NCI-H2081 treated with DMSO at 0.1 percent for 48 hours (cell line): ENCODE measurements around the gene RARRES2.
"Not testable (repeated sequence)": the region's sequence is repeated elsewhere in the genome, so short reads cannot be mapped to it uniquely, and the experiment has no call there.

Experiments used
- DNase-seq: peaks from one replicate; lab custom pipeline; 2025; lab: John Stamatoyannopoulos, UW

Gene RARRES2

GRCh38 chr7:150317748-150318444 is 23.5 kb downstream of the RARRES2 start:
- DNase-seq = no peak

- not testable (repeated sequence) for DNase-seq
Measured at GRCh38 chr7:150316987-150317386, 24.4 kb downstream of the RARRES2 start.

DNA sequence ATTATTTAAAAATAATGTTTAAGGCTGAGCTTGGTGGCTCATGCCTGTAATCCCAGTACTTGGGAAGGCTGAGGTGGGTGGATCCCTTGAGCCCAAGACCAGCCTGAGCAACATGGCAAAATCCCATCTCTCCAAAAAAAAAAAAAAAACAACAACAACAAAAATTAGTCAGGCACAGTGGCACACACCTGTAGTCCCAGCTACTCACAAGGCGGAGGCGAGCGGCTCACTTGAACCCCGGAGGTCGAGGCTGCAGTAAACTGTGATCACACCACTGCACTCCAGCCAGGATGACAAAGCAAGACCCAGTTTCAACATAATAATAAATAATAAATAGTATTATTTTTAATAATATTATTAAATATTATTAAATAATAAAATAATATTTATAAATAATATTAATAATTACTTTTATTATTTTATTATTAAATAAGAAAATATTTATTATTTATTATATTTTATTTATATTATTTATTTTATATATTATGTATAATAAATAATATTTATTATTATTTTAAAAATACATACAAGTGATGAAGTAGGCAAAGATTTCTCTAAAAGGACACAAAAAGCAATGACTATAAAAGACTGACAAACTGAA is 26.7 kb downstream of the RARRES2 start:
- no peak for DNase-seq

DNA sequence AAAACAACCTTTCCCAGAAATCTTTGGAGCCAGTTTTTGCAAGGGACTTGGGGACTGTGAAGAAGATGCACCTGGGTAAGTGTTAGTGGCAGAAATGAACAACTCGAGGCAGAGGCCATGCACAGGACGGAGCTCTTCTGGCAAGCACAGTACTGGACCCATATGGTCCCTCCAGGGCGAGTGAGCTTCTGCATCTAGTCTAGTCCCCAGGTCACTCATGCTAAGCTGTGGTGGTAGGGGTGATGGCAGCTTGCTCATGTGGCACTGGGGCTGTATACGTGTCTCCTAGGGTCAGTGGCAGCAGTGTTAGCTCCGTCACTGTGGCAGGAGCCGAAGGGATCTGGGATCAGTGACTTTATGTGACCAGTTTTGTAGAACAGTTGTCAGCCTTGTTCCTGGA is 27.6 kb downstream of the RARRES2 start:
- DNase-seq = no peak

GRCh38 chr7:150313367-150313809 is 28.0 kb downstream of the RARRES2 start:
- DNase-seq = no peak

- DNase-seq = not testable (repeated sequence)
Measured at GRCh38 chr7:150312649-150313366, 28.6 kb downstream of the RARRES2 start.

GRCh38 chr7:150311711-150312110 is 29.7 kb downstream of the RARRES2 start:
- no peak for DNase-seq

DNA sequence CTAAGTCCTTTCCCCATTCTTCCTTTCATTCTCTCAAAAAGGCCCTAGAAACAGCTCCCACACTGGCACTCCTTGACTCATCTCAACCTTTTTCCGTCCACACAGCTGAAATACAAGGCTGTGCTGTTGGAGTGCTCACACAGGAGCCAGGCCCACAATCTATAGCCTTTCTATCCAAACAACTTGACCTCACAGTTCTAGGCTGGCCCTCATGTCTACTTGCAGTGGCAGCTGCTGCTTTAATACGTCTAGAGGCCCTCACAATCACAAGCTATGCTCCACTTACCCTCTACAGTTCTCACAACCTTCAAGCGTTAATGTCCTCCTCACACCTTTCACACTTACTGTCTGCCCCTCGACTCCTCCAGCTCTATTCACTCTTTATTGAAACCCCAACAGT is 30.3 kb downstream of the RARRES2 start:
- DNase-seq = no peak

DNA sequence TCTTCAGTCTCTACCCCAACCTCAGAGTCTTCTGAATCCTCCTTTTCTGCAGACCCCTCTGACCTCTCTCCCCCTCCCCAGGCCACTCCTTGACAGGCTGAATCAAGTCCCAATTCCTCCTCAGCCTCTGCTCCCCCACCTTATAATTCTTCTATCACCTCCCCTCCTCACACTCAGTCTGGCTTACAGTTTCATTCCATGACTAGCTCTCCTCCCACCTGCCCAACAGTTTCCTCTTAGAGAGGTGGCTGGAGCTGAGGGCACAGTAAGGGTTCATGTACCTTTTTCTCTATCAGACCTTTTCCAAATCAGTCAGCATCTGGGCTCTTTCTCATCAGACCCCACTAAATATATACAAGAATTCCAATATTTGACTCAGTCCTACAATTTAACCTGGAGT is 32.9 kb downstream of the RARRES2 start:
- DNase-seq = no peak

GRCh38 chr7:150307904-150308303 is 33.5 kb downstream of the RARRES2 start:
- DNase-seq = no peak

GRCh38 chr7:150307129-150307528 is 34.3 kb downstream of the RARRES2 start:
- DNase-seq = no peak

DNA sequence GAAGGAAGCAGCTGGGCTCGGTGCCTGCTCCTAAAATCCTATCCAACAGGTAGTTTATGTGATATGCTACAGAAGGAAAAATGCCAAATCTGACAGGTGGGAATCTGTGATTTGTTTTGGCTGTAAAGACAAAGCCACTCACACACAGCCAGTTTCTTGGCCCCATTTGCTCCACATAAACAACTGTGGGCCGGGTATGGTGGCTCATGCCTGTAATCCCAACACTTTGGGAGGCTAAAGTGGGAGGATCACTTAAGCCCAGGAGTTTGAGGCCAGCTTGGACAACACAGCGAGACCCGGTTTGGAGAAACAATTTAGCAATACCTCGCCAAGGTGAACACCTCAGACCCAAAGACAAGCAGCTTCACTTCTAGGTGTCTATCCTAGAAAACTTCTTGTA is 35.1 kb downstream of the RARRES2 start:
- not testable (repeated sequence) for DNase-seq

DNA sequence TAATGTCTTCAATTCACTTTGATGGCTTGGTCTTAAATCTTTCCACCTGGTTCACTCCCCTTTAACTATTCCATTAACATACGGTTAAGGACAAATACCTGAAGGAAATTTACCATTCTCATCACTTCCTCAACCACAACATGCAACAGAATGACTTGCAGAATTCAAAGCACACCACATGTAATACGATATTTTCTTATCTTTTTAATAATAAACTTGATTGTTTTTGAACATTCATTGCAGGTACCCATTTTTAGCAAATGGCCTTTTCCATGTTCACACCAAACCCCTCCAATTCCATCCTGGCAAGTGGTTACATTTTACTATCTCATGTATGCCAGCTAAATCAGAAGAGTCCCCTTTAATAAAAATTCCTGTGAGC is 35.5 kb downstream of the RARRES2 start:
- not testable (repeated sequence) for DNase-seq

GRCh38 chr7:150305259-150305902 is 36.0 kb downstream of the RARRES2 start:
- not testable (repeated sequence) for DNase-seq

DNA sequence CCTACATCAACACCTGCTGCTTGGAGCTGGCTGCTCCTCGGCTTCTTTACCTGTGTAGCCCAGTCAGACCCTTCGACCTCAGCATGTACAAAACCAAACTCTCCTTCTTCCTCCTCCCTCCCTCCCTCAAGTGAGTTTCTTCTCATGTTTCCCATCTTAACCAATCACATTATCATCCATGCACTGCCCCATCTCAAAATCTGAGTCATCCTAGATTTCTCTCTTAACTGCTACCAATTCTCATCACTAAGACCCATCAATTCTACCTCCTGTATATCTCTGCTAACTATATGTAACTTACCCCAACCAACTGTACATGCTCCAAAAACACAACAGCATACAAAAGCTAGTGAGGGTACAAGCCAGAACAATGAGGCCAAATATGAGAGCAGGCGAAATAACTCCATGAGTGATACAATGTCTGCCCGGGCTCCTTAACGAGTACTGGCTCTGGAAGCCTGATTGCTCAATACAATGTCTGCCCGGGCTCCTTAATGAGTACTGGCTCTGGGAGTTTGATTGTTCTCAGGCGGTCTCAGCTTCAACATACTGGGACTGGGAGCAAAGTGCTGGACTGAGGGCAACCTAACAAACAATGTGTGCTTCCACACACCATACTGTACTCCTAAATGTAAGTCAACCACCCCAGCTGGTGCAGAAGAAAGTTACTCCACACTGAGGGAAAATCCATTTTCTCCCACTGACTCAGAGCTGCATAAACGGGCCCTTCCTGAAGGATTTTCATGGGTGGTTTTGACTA is 36.8 kb downstream of the RARRES2 start:
- not testable (repeated sequence) for DNase-seq

- DNase-seq = not testable (repeated sequence)
Measured at GRCh38 chr7:150302908-150303310, 38.5 kb downstream of the RARRES2 start.

GRCh38 chr7:150297978-150298377 is 43.5 kb downstream of the RARRES2 start:
- not testable (repeated sequence) for DNase-seq

DNA sequence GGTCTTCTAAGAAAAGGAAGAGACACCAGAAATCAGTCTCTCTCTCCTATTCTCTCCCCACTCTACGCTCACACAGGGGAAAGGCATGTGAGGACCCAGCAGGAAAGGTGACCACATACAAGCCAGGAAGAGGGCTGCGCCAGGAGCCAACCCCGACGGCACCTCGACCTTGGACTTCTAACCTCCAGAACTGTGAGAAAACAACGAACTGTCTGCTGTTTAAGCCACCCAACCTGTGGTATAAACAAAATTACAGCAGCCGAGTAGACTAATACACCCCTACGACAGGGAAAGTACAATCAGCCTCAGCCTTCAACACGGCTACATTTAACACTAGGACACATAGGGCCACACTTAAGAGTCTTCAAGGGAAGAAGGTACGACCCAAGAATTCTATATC is 44.6 kb downstream of the RARRES2 start:
- DNase-seq = not testable (repeated sequence)

DNA sequence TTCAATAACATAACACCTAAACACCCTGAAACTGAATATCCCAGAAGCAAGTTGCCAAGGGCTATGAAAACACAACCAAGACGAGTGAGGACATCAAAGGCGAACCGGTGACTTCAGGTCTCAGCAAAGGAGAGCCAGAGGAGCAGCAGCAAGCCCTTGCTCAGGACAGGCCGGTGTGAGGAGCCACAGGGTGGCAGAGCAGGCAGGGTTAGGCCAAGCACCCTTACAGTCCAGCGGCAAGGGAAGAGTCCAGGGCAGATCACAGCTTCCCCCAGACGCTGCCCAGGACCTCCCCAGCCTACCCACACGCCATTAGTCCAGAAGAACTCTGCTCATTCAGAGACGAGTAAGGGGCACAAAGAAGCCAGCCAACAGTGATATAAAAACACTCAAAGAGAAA is 45.8 kb downstream of the RARRES2 start:
- not testable (repeated sequence) for DNase-seq

DNA sequence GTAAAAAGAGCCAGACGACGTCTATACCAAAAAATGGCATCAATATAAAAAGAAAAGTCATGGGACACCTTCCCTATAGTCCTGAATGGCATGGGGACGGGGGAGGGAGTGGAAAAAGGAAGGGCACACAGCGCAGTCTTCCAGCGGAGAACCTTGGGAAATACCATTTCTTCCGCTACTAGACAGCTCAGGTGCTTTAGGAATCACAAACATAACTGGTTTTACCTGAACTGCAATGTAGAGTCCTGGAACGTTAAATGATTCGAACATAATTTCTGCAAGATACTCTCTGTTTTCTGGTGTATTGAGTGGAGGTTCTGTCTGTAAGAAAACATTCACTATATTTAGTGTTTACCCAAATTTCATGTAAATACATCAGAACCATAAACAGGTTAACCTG is 46.4 kb downstream of the RARRES2 start:
- not testable (repeated sequence) for DNase-seq

- DNase-seq = not testable (repeated sequence)
Measured at GRCh38 chr7:150290317-150290716, 51.1 kb downstream of the RARRES2 start.

- not testable (repeated sequence) for DNase-seq
Measured at GRCh38 chr7:150288816-150289215, 52.6 kb downstream of the RARRES2 start.
